Esophagus squamous epithelium (tissue), 5 donors: ENCODE measurements around the gene BRDT. TPM values are rescaled to one million over a fixed set of nuclear protein-coding genes. Genes with fewer than 3 reads are reported as not detected.

Experiments used
- DNase-seq: peaks from one replicate; lab custom pipeline; 2025; lab: John Stamatoyannopoulos, UW
- H3K27ac ChIP-seq, 4 donors: fragments of 200-600 bp; sonication (generic); one replicate each; pipeline ENCODE4 v1.5.1; 2016 to 2019; ENCODE audit warnings: mild to moderate bottlenecking in 1 of 4
- H3K27me3 ChIP-seq, 4 donors: fragments of 200-600 bp; sonication (generic); 1 replicate in 3 of 4; 2 replicates in 1 of 4; pipeline versions ENCODE4 v1.5.1 to v1.6.0; 2017 to 2021; ENCODE audit warnings: antibody characterized with exemption in 1 of 4
- H3K36me3 ChIP-seq, 3 donors: fragments of 200-600 bp; sonication (generic); one replicate each; pipeline ENCODE4 v1.5.1; 2016 to 2019
- H3K4me1 ChIP-seq, 3 donors: fragments of 200-600 bp; sonication (generic); one replicate each; pipeline ENCODE4 v1.5.1; 2017 to 2019
- H3K4me3 ChIP-seq, 4 donors: fragments of 200-600 bp; sonication (generic); 1 replicate in 3 of 4; 2 replicates in 1 of 4; pipeline ENCODE4 v1.5.1; 2016 to 2019; ENCODE audit warnings: mild to moderate bottlenecking in 2 of 4, moderate library complexity in 1 of 4
- H3K9me3 ChIP-seq, 3 donors: fragments of 200-600 bp; sonication (generic); one replicate each; pipeline ENCODE4 v1.5.1; 2016 to 2019
- CTCF ChIP-seq, 6 experiments: fragments of 450-650 bp in 4 of 6; fragments of 200-600 bp in 2 of 6; sonication (generic) in 2 of 6; IDR thresholded peaks; one replicate each; pipeline ENCODE4 v1.5.1; 2016 to 2019; ENCODE audit warnings: antibody characterized with exemption in 6 of 6, mild to moderate bottlenecking in 4 of 6, moderate library complexity in 4 of 6
- POLR2A ChIP-seq, 4 donors: fragments of 450-650 bp; IDR thresholded peaks; one replicate each; pipeline ENCODE4 v1.6.1; 2017; ENCODE audit warnings: antibody characterized with exemption in 4 of 4, mild to moderate bottlenecking in 4 of 4, moderate library complexity in 3 of 4
- WGBS, 2 donors: methylation state at CpG; one replicate each; pipeline ENCODE4 v1.1.5; 2018; 5-methylcytosine and 5-hydroxymethylcytosine counted together
- intact Hi-C: fragments of 100-400 bp; cut with DNase I; formaldehyde crosslinking; loops from one replicate; pipeline ENCODE4 v1.15.0; 2022
- total RNA-seq, 4 donors: library from RNA; depleted of rRNA; stranded (reverse); fragments of >200 nt; gene quantifications; one replicate each; pipeline ENCODE4 v1.1.0, GENCODE V29; 2016
- donor health status: DM: yes; HTN: yes; CAD: no.

BRDT gene
- total RNA-seq, 4 donors from 2014 or later = not detected

- no peak overlapping the region for H3K4me3 ChIP-seq
- no peaks in the 10 kb centered on the region for H3K27me3 ChIP-seq
- no peak for TF ChIP-seq POLR2A (IDR thresholded peaks at IDR 0.05)
- no peak for TF ChIP-seq CTCF (IDR thresholded peaks at IDR 0.05)
- H3K9me3 ChIP-seq = no peaks in the 10 kb centered on the region
- WGBS, 2 donors = 88 to 91% methylated on average over 7 of the region's 7 CpGs
- intact Hi-C loops = no loop called here
- H3K27ac ChIP-seq = no peak overlapping the region
- no peaks in the 10 kb centered on the region for H3K4me1 ChIP-seq
- H3K36me3 ChIP-seq = no peaks in the 10 kb centered on the region
- DNase-seq = no peak
These were observed 30.2 kb downstream of the BRDT start for GRCh38 chr1:91979383-91979782.

- 58 to 68% methylated on average over 3 of the region's 3 CpGs for WGBS, 2 donors
- Histone ChIP-seq H3K4me3 (no peak overlapping the region), H3K9me3 (no peaks in the 10 kb centered on the region), H3K27ac (no peak overlapping the region), H3K4me1 (no peaks in the 10 kb centered on the region), H3K27me3 (no peaks in the 10 kb centered on the region), H3K36me3 (no peaks in the 10 kb centered on the region)
- intact Hi-C loops = no loop called here
- DNase-seq = no peak
- TF ChIP-seq CTCF (IDR thresholded peaks at IDR 0.05) (no peak), POLR2A (IDR thresholded peaks at IDR 0.05) (no peak)
These were observed 31.5 kb downstream of the BRDT start for GRCh38 chr1:91980663-91981062.

GRCh38 chr1:91981996-91982609 is 32.9 kb downstream of the BRDT start:
- DNase-seq = no peak
- intact Hi-C loops = no loop called here

GRCh38 chr1:91993256-91993655 is 44.1 kb downstream of the BRDT start:
- no peak overlapping the region for H3K4me3 ChIP-seq
- intact Hi-C loops = loop anchor here (10.0 kb wide), 1 partner anchor 312 kb away; no protein-coding TSS in a partner anchor
- no peaks in the 10 kb centered on the region for H3K9me3 ChIP-seq
- no peak overlapping the region for H3K27ac ChIP-seq
- H3K36me3 ChIP-seq = no peaks in the 10 kb centered on the region
- H3K4me1 ChIP-seq = no peaks in the 10 kb centered on the region
- DNase-seq = no peak
- WGBS, 2 donors = 89 to 94% methylated on average over 1 of the region's 1 CpG
- TF ChIP-seq POLR2A (IDR thresholded peaks at IDR 0.05) (no peak), CTCF (IDR thresholded peaks at IDR 0.05) (no peak)
- no peaks in the 10 kb centered on the region for H3K27me3 ChIP-seq

More at GRCh38 chr1:91981996-91982609, 32.9 kb downstream of the BRDT start:
- Histone ChIP-seq H3K9me3 (no peaks in the 10 kb centered on the region), H3K4me3 (no peak overlapping the region), H3K4me1 (no peaks in the 10 kb centered on the region), H3K27me3 (no peaks in the 10 kb centered on the region), H3K27ac (no peak overlapping the region), H3K36me3 (no peaks in the 10 kb centered on the region)
- TF ChIP-seq CTCF (IDR thresholded peaks at IDR 0.05) = no peak
- TF ChIP-seq POLR2A (IDR thresholded peaks at IDR 0.05) = no peak
- 51 to 80% methylated on average over 1 of the region's 1 CpG for WGBS, 2 donors

- no peak for DNase-seq
- H3K9me3 ChIP-seq = no peaks in the 10 kb centered on the region
- intact Hi-C loops = loop anchor here (10.0 kb wide), 1 partner anchor 307 kb away; no protein-coding TSS in a partner anchor
- no peaks in the 10 kb centered on the region for H3K4me1 ChIP-seq
- H3K27me3 ChIP-seq = no peaks in the 10 kb centered on the region
- peak in 4 of 6 experiments; percentile 31 to 56 (median 34) for TF ChIP-seq CTCF (IDR thresholded peaks at IDR 0.05)
- no peak for TF ChIP-seq POLR2A (IDR thresholded peaks at IDR 0.05)
- no peaks in the 10 kb centered on the region for H3K36me3 ChIP-seq
- no peak overlapping the region for H3K4me3 ChIP-seq
- WGBS, 2 donors = 73 to 86% methylated on average over 1 of the region's 1 CpG
- no peak overlapping the region for H3K27ac ChIP-seq
These were observed 48.5 kb downstream of the BRDT start for GRCh38 chr1:91997607-91998195.
